ENCODE measurements around the gene WNT6. TPM values are rescaled to one million over a fixed set of nuclear protein-coding genes. Genes with fewer than 3 reads are reported as not detected.
"Not testable (repeated sequence)": the region's sequence is repeated elsewhere in the genome, so short reads cannot be mapped to it uniquely, and the experiment has no call there.

The WNT6 gene
- total RNA-seq, 2 donors from 2014 or later, result 8.0 to 56.5 TPM

- Histone ChIP-seq H3K27me3 (replicated peaks; ENCODE audit: insufficient read depth) (no peaks in the 10 kb centered on the region), H3K4me1 (replicated peaks) (no peaks in the 10 kb centered on the region), H3K4me3 (no peak overlapping the region), H3K27ac (no peak overlapping the region), H3K9me3 (no peaks in the 10 kb centered on the region), H3K36me3 (no peaks in the 10 kb centered on the region)
- intact Hi-C loops (cut with DNase I), result no loop called here
- TF ChIP-seq POLR2AphosphoS5 (IDR thresholded peaks at IDR 0.05) (no peak), POLR2A (IDR thresholded peaks at IDR 0.05) (no peak)
- TF ChIP-seq, protein P1, sequence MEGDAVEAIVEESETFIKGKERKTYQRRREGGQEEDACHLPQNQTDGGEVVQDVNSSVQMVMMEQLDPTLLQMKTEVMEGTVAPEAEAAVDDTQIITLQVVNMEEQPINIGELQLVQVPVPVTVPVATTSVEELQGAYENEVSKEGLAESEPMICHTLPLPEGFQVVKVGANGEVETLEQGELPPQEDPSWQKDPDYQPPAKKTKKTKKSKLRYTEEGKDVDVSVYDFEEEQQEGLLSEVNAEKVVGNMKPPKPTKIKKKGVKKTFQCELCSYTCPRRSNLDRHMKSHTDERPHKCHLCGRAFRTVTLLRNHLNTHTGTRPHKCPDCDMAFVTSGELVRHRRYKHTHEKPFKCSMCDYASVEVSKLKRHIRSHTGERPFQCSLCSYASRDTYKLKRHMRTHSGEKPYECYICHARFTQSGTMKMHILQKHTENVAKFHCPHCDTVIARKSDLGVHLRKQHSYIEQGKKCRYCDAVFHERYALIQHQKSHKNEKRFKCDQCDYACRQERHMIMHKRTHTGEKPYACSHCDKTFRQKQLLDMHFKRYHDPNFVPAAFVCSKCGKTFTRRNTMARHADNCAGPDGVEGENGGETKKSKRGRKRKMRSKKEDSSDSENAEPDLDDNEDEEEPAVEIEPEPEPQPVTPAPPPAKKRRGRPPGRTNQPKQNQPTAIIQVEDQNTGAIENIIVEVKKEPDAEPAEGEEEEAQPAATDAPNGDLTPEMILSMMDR (IDR thresholded peaks at IDR 0.05), result no peak
- WGBS, result 91% methylated on average over 1 of the region's 1 CpG
- DNase-seq (ENCODE audit: low spot score), result no peak
These were observed 19.7 kb upstream of the WNT6 start for GRCh38 chr2:218839888-218840287.

DNA sequence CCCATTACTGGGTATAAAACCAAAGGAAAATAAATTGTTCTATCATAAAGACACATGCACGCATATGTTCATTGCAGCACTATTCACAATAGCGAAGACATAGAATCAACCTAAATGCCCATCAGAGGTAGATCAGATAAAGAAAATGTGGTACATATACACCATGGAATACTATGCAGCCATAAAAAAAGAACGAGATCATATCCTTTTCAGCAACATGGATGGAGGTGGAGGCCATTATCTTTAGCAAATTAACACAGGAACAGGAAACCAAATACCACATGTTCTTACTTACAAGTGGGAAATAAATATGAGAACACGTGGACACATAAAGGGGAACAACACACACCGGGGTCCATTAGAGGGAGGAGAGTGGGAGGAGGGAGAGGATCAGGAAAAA is 15.3 kb upstream of the WNT6 start:
- H3K27ac ChIP-seq; H3K4me3 ChIP-seq; H3K36me3 ChIP-seq; H3K27me3 ChIP-seq (replicated peaks; ENCODE audit: insufficient read depth); H3K9me3 ChIP-seq; DNase-seq (ENCODE audit: low spot score); intact Hi-C loops (cut with DNase I); H3K4me1 ChIP-seq (replicated peaks): not testable (repeated sequence)
- WGBS, result 91% methylated on average over 5 of the region's 5 CpGs

- H3K4me3 ChIP-seq; DNase-seq (ENCODE audit: low spot score); H3K27me3 ChIP-seq (replicated peaks; ENCODE audit: insufficient read depth); H3K4me1 ChIP-seq (replicated peaks); H3K9me3 ChIP-seq; H3K36me3 ChIP-seq; H3K27ac ChIP-seq: not testable (repeated sequence)
- 48% methylated on average over 10 of the region's 18 CpGs for WGBS
- intact Hi-C loops (cut with DNase I), result loop anchor here (2.0 kb wide), 1 partner anchor 136 kb away; the partner anchor contains the start of gene TTLL4
These were observed 12.6 kb upstream of the WNT6 start for GRCh38 chr2:218846963-218847362.

DNA sequence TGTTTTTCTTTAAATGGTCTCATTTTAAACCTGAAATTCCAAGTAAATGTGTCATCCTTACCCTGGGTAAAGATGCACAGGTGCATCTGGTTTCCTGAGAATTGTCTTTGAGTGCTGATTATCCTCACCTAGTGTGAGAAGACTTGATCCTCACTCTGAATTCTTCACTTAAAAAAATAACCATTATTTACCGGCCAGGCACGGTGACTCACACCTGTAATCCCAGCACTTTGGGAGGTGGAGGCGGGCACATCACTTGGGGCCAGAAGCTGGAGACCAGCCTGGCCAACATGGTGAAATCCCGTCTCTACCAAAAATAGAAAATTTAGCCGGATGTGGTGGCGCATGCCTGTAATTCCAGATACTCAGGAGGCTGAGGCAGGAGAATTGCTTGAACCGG is 9.9 kb upstream of the WNT6 start:
- intact Hi-C loops (cut with DNase I), result no loop called here
- Histone ChIP-seq H3K9me3 (no peaks in the 10 kb centered on the region), H3K36me3 (no peaks in the 10 kb centered on the region), H3K27me3 (replicated peaks; ENCODE audit: insufficient read depth) (no peaks in the 10 kb centered on the region), H3K27ac (no peak overlapping the region), H3K4me3 (no peak overlapping the region), H3K4me1 (replicated peaks) (no peaks in the 10 kb centered on the region)
- WGBS, result 62% methylated on average over 7 of the region's 7 CpGs
- TF ChIP-seq, protein P1 (IDR thresholded peaks at IDR 0.05), result no peak
- TF ChIP-seq POLR2A (IDR thresholded peaks at IDR 0.05), result no peak
- TF ChIP-seq POLR2AphosphoS5 (IDR thresholded peaks at IDR 0.05), result no peak
- DNase-seq (ENCODE audit: low spot score), result no peak

DNA sequence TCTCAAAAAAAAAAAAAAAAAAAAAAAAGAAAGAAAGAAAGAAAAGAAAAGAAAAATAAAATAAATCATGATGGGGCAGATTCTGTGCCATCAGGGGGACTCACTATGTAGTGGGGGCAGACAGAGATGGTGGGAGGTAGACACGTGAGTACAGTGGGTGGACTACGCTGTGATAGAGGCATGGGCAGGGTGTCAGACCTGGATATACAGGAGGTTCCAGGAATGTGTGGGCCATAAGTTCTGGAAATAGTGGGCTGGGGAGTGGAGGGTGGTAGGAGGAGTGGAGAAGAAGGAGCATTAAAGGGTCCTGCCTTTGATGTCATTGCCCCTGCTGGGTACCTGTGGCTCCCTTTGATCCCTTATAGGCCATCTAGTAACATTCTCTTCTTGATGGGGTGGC is 8.8 kb upstream of the WNT6 start:
- H3K9me3 ChIP-seq, result no peaks in the 10 kb centered on the region
- no peaks in the 10 kb centered on the region for H3K27me3 ChIP-seq (replicated peaks; ENCODE audit: insufficient read depth)
- no peaks in the 10 kb centered on the region for H3K4me1 ChIP-seq (replicated peaks)
- no peak overlapping the region for H3K4me3 ChIP-seq
- no peak for DNase-seq (ENCODE audit: low spot score)
- intact Hi-C loops (cut with DNase I), result no loop called here
- no peaks in the 10 kb centered on the region for H3K36me3 ChIP-seq
- WGBS, result 71% methylated on average over 2 of the region's 2 CpGs
- no peak for TF ChIP-seq POLR2AphosphoS5 (IDR thresholded peaks at IDR 0.05)
- no peak for TF ChIP-seq POLR2A (IDR thresholded peaks at IDR 0.05)
- TF ChIP-seq, protein P1 (IDR thresholded peaks at IDR 0.05), result no peak
- no peak overlapping the region for H3K27ac ChIP-seq

GRCh38 chr2:218851286-218851685 is 8.3 kb upstream of the WNT6 start:
- H3K27ac ChIP-seq, result no peak overlapping the region
- H3K36me3 ChIP-seq, result no peaks in the 10 kb centered on the region
- no peak overlapping the region for H3K4me3 ChIP-seq
- intact Hi-C loops (cut with DNase I), result no loop called here
- no peaks in the 10 kb centered on the region for H3K9me3 ChIP-seq
- WGBS, result 39% methylated on average over 3 of the region's 3 CpGs
- TF ChIP-seq POLR2AphosphoS5 (IDR thresholded peaks at IDR 0.05) (no peak), POLR2A (IDR thresholded peaks at IDR 0.05) (no peak)
- TF ChIP-seq, protein P1 (IDR thresholded peaks at IDR 0.05), result no peak
- no peaks in the 10 kb centered on the region for H3K27me3 ChIP-seq (replicated peaks; ENCODE audit: insufficient read depth)
- H3K4me1 ChIP-seq (replicated peaks), result no peaks in the 10 kb centered on the region
- no peak for DNase-seq (ENCODE audit: low spot score)

Measured in prostate gland (tissue), 2 donors.